Stimulated activated naive CD4-positive, alpha-beta T cell treated with Interleukin-2 at 50 U/mL for 16 hours (primary cell): ENCODE measurements around the gene CATSPERZ.

Source experiments
- DNase-seq: peaks from one replicate; lab custom pipeline; 2025; lab: John Stamatoyannopoulos, UW

The CATSPERZ gene

GRCh38 chr11:64299847-64300648 is at the start of gene CATSPERZ:
CATSPERZ (plus strand) TSS chr11:64300358; CDS start chr11:64300411, 53 bp downstream.
- DNase-seq, result peak; percentile 9

- no peak for DNase-seq
These were observed 49.6 kb upstream of the CATSPERZ start for GRCh38 chr11:64250415-64251015.

DNA sequence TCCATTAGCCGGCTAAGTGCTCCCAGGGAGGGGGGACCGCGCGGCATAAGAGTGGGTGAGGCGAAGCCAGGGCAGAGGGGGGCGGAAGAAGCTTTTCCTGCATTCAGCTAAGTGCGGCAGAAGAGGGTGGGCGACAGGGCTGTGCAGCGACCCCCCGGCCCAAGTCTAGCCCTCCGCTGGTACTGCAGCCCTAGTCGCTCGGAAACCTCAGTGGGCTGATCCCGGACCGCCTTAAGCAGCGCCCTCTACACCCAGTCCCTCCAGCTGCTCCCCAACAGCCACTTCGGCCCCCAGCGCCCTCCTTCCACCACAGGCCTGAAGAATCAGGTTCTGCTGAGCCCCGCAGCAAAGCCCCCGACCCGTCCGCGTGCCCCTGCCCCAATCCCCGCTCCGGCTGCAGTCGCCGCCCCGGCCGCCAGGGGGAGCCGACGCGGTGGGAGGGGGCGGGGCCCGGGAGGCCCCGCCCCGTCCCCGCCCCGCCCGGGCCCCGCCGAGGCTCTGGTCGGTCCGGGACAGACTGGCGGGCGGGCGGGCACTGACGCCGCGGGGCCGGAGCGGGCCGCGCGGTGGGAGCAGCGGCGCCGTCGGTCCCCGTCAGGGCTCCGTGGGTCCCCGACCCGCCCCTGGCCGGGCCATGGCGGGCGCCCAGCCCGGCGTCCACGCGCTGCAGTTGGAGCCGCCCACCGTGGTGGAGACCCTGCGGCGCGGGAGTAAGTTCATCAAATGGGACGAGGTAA is 49.0 kb upstream of the CATSPERZ start, which contains the start of gene PLCB3:
PLCB3 (plus strand) TSS at position 515 of the 737 bp plus-strand sequence; CDS start at position 635, 120 bp downstream.
- DNase-seq, result peak; percentile 35

DNA sequence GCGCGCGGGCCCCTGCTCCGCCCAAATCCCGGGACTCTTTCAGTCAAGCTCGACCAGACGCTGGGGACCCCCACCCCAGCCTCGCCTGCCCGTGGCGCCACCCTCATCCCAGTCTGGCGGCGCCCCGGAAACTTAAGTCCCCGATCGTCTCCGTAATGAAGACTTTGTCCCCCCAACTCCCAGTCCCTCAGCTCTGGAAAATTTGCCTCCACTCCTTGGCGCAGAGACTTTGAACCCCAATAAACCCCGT is 48.5 kb upstream of the CATSPERZ start:
- no peak for DNase-seq

- DNase-seq, result no peak
These were observed 47.9 kb upstream of the CATSPERZ start for GRCh38 chr11:64252003-64252872.

DNA sequence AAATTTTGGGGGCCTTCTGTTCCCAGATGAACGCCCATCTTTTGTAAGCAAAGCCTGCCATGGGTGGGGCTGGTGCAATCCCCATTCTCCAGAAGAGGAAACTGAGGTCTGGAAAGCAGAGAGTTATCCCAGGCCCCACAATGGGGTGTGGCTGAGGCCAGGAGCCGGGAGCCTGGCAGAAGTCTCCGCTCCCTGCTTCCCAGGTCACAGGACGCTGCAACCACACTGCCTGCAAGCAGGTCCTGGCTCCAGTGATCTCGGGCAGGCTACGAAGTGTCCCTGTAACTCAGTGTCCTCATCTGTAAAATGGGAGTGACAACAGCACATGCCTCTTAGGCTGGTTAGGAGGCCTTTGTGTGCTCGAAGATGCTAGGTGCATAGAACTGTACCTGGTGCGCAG is 47.1 kb upstream of the CATSPERZ start:
- no peak for DNase-seq

GRCh38 chr11:64253481-64253880 is 46.7 kb upstream of the CATSPERZ start:
- no peak for DNase-seq

DNA sequence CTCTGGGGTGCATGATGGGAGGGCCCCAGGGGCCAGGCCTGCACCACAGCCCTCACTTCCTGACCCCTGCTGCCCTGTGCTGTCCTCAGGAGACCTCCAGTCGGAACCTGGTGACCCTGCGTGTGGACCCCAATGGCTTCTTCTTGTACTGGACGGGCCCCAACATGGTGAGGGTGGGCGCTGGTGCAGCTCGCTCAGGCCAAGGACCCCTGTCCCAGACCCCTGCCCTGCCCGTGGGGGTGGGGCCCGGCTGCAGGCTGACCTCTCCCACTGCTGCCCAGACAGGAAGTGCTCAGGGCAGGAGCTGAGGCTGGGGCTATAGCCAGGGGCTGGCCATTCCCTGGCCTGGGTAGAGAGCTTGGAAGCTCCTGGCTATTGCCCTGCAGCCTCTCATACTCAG is 45.8 kb upstream of the CATSPERZ start:
- DNase-seq, result no peak

GRCh38 chr11:64255135-64256128 is 44.7 kb upstream of the CATSPERZ start:
- no peak for DNase-seq

GRCh38 chr11:64256300-64256699 is 43.9 kb upstream of the CATSPERZ start:
- no peak for DNase-seq

DNA sequence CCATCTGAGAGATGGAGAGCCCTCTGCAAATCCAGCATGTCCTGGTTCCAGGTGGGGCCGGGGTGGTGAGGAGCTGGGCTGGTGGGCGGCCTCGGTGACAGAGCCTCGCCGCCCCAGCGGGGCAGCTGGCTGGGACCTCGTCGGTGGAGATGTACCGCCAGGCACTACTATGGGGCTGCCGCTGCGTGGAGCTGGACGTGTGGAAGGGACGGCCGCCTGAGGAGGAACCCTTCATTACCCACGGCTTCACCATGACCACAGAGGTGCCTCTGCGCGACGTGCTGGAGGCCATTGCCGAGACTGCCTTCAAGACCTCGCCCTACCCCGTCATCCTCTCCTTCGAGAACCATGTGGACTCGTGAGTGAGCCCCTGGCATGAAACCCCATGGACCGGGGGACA is 41.8 kb upstream of the CATSPERZ start:
- no peak for DNase-seq

DNA sequence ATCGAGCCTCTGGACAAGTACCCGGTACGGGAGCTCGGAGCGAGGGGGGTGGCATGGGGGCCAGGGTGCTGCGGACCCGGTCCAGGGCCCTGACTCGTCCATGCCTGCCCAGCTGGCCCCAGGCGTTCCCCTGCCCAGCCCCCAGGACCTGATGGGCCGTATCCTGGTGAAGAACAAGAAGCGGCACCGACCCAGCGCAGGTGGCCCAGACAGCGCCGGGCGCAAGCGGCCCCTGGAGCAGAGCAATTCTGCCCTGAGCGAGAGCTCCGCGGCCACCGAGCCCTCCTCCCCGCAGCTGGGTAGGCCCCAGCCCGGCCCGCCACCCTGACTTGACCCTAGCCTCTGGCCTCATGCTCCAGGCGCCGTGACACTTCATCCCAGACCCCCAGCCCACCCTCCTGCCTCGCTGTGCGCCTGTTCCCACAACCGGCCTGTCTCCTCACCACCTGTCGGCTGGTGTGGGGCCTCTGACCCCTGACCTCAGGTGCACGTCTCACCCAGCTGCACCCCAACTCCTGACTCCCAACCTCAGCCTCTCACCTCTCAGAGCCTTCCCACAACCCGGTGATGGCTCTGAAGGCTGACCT is 41.1 kb upstream of the CATSPERZ start:
- DNase-seq, result no peak

GRCh38 chr11:64259533-64260067 is 40.6 kb upstream of the CATSPERZ start:
- no peak for DNase-seq

DNA sequence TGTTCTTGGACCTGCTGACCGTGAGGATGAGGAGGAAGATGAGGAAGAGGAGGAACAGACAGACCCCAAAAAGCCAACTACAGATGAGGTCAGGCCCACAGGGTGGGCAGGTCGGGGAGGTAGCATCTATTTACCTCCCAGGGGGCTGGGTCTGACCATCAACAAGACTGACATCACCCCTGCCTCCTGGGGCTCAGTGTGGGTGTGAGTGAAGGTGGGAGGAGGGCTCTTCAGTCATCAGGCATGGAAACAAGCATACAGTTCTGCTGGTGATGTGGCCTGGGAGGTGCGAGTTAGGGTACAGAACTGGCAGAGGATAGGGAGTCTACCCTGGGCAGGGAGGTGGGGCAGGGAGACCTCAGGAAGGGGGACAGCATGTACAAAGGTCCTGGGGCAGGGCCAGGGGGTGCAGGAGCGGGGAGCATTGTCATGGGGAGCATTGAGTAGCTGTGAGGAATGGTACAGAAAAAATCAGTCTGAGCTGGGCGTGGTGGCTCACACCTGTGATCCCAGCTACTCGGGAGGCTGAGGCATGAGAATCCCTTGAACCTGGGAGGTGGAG is 39.9 kb upstream of the CATSPERZ start:
- no peak for DNase-seq

DNA sequence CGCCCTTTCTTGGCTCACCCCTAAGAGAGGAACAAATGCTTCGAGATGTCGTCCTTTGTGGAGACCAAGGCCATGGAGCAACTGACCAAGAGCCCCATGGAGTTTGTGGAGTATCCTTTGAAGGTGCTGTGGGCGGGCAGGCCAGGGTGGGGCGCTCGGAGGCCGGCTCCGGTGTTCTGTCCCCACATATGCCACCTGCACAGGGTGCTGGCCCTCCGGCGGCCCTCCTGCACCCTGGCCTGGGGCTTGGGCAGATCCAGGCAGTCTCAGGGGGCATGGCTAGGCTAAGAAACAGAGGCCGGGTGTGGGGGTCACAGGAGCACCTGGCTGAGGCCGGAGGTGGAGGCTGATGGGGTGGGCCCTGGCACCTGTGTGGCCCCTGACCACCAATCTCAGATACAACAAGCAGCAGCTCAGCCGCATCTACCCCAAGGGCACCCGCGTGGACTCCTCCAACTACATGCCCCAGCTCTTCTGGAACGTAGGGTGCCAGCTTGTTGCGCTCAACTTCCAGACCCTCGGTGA is 38.5 kb upstream of the CATSPERZ start:
- DNase-seq, result no peak

DNA sequence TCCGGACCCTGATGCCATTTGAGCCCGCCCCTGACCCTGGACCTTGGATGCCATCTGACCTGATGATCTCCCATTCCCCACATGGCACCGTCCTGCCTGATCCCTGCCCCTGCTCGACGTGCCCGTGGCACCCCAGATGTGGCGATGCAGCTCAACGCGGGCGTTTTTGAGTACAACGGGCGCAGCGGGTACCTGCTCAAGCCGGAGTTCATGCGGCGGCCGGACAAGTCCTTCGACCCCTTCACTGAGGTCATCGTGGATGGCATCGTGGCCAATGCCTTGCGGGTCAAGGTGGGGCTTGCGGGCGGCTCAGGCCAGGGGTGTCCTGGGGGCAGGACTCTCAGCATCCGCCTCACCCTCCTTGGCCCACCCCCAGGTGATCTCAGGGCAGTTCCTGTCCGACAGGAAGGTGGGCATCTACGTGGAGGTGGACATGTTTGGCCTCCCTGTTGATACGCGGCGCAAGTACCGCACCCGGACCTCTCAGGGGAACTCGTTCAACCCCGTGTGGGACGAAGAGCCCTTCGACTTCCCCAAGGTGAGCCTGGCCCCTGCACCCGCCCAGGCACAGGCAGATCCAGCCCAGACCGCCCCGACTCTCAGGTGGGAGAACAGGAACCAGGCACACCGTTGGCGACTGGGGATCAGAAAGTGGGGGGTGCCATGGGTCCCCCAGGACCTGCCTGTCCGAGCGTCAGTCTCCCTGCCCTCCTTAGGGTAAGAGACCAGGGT is 37.7 kb upstream of the CATSPERZ start:
- DNase-seq, result no peak

- DNase-seq, result no peak
These were observed 36.9 kb upstream of the CATSPERZ start for GRCh38 chr11:64263021-64263946.

GRCh38 chr11:64263947-64264317 is 36.2 kb upstream of the CATSPERZ start:
- DNase-seq, result no peak
